Pulmonary artery endothelial cell (primary cell): ENCODE data around the gene VEGFB. TPM values are rescaled to one million over a fixed set of nuclear protein-coding genes. Genes with fewer than 3 reads are reported as not detected.
A peak's percentile ranks its signal among the peaks of the same experiment; 100 is the strongest.

Source experiments
- DNase-seq: peaks from one replicate; pipeline ENCODE4 v3.0.0-alpha.2; 2011; ENCODE audit warnings: low read depth, low spot score
- total RNA-seq: library from RNA; depleted of rRNA; stranded (reverse); fragments of >200 nt; gene quantifications from 2 replicates; pipeline ENCODE4 v1.2.3, GENCODE V29; 2014

The VEGFB gene, protein sequence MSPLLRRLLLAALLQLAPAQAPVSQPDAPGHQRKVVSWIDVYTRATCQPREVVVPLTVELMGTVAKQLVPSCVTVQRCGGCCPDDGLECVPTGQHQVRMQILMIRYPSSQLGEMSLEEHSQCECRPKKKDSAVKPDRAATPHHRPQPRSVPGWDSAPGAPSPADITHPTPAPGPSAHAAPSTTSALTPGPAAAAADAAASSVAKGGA
- 18.4 and 18.7 TPM in 2 replicates for total RNA-seq

DNA sequence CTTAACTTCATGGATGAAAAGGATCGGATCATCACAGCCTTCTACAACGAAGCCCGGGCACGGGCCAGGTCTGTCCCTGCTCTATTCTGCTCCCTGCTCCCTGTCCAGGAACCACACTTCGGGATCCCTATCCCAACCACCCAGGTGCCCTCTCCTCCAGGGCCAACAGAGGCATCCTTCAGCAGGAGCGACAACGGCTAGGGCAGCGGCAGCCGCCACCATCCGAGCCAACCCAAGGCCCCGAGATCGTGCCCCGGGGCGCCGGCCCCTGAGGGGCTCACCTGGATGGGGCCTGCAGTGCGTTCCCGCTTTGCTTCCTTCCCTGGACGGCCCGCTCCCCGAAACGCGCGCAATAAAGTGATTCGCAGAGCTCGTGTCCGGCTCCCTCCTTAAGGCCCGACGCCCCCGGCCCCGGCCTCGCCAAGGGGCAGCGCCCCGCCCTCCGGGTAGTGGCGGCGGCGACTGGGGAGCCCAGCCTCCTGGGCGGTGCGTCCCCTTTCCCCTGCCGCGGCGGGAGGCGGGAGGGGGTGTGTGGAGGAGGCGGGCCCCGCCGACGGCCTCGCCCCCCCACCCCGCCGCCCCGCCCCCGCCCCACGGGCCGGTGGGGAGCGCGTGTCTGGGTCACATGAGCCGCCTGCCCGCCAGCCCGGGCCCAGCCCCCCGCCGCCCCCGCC lies at the start of gene VEGFB:
VEGFB (plus strand) TSS at position 672 of the 674 bp plus-strand sequence. CDS start 250 bp downstream, outside the sequence.
- no peak for DNase-seq

DNA sequence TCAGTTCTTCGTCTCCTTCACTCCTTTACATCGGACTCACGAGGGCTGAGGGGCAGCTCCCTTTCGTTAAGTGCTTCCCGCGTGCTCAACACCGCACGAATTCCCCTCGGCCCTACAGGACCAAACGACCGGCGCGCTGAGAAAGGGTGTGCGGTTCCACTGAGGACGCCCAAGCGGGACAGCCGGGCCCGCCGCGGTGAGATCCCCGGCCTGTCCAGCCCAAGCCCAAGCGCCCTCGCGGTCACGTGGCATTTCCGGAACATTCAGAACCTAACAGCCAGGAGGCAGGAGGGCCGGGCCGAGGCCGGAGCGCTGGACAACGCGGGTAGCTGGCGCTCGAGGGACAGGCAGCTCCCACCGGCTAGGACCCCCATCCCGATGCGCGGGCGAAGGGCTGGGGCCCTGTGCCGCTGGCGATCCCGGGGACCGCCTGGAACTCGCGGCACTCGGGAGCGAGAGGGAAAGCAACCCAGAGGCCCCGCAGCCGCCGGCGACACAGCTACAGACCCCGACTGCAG lies 49.1 kb upstream of the VEGFB start:
- peak; percentile 64 for DNase-seq

DNA sequence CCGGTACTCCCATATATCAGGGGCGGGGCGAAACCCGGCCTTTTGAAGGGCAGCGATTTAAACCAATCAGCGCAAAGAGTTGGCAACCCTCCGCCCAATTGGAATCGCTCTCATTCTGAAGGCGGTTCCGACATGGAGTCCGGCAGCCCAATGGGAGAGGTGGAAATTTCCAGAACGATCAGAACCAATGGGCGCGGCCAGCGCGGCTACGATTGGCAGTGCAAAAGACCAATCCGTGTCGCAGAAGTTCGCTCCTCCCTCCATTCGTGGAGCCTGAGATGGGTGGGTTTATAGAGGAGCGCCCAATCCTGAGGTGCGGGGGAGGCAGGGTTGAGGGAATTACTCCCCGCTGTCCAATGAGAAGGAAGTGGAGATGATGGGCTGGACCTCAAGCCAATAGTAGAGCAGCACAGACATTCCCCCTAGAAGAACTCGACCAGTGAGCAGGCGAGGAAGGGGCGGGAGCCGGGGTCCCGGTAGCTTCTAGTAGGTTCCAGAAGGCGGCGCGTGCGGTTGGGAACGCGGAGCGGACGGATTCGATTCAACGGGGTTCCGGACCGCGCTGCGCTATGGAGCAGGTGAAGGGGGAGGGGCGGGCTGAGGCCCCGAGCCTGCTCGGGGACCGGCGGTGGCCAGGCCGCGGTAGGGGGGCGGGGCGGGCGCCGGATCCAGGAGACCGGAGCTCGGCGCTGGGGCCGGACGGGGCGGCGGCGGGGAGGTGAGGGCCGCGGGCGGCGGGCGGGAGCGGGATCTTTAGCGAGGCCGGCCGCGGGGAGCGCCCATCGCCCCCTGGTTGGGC lies 48.5 kb upstream of the VEGFB start, which contains the start of gene STIP1:
STIP1 (plus strand) TSS at position 479 of the 799 bp plus-strand sequence; CDS start at position 570, 91 bp downstream.
- peak; percentile 100 for DNase-seq

DNA sequence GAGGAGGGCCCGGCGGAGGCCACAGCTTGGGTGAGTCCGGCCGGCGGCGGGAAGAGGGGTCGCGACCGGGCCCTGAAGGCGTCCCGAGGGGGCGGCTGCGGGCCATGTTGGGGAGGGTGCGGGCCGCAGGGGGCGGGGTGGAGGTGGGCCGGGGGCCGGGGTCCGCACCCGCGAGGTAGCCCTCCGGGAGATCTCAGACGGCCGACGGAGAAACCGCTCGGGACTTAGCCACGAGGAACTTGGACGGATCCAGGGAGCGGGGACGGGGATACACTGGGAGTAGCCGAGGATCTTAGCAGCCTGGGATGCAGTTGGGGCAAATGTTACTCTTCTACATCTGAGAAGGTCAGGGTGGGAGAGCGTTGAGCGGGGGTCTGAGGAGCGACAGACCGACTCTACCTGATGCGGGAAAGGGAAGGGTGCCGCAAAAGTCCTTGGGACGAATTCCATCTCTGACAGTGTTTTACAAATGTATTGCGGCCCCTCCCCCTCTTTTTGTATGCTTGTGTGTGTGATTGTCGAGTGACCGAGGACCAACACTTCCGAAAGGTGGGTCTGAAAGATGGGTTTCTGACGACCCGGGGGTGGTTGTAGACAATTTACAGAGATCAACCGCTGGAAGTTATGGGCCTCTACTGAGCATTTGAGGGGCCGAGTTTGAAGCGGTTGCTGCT lies 47.8 kb upstream of the VEGFB start:
- DNase-seq: no peak

DNA sequence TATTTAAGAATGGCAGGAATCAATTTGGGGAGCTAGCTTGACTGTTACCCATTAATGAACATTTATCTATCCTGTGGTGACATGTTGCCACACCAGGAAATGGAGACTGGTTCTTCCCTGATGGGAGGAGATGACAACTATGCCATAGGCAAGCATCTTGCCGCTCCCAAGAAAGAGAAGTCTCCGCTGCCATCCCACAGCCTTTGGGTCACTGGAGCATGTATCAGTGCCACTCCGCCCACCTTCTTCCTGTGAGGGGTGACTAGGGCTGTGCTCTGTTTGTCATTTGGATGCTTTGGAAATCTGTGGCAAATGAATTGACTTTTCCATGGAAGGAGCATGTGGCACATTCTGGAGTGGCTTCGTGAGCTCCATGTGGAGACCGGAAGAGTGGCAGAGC lies 42.0 kb upstream of the VEGFB start:
- no peak for DNase-seq

DNA sequence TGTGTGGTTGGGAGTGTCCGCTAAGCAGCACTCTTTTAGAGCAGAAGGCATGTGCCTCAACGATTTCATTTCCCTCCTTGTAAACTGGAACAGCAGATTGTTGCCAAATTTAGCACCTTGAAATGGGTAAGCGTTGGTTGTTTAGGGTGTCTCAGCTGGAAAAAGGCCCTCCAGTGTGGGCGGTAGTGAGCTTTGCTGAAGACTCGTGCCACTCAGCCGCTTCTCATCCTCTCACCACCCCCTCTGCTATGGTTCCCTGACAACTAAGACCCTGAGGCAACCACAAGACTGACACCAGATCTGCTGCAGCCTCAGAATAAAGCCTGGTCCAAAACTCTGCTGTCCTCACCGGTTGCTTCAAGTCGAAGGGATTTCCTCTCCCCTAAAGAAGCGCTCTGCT lies 37.8 kb upstream of the VEGFB start:
- no peak for DNase-seq

DNA sequence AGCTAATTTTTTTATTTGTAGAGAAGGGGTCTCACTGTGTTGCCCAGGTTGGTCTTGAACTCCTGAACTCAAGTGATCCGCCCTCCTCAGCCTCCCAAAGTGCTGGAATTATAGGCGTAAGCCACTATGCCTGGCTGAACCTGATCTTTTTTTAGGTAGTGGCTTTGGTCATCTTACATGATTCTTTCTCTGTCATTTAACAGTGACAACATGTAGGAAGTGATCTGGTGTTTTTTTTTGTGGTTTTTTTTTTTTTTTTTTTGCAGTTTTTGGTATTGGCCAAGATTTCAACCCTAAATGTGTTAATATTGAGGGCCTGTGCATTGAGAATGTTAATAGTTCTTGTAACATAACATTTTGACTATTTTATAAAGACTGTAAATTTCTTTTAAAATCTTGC lies 35.9 kb upstream of the VEGFB start:
- no peak for DNase-seq

DNA sequence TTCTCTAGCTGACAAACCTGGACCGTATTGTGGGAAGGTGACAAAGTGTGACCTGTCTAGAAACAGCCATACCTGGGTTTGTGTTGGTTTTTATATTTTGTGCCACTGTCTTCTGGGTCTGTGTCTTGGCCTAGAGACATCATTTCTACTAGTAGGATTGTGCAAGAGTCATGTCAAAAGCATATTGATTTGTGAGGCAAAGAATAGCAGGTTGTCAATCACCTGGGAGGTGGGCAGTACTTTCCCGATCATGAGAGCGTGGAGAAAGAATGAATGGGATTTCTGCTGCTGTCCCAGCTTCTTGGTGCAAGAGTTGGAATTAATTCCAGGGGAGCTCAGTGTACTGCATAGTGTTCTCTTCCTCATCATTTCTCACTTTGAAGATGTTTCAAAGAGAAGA lies 32.8 kb upstream of the VEGFB start:
- no peak for DNase-seq

DNA sequence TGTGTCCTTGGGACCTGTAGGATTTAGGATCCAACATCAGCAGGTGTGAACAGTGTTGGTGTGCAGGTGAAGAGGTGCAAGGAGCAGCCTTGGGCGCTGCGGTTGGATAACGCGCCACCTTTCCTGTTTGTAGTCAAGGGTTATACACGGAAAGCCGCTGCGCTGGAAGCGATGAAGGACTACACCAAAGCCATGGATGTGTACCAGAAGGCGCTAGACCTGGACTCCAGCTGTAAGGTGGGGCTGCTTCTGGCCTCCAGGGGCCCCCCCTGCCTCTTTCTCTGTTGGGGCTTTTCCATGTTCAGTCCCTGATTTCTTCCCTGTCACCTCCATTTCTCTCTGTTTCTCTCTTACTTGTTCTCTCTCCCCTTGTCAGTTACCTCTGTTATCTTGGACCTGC lies 31.4 kb upstream of the VEGFB start:
- DNase-seq: no peak

DNA sequence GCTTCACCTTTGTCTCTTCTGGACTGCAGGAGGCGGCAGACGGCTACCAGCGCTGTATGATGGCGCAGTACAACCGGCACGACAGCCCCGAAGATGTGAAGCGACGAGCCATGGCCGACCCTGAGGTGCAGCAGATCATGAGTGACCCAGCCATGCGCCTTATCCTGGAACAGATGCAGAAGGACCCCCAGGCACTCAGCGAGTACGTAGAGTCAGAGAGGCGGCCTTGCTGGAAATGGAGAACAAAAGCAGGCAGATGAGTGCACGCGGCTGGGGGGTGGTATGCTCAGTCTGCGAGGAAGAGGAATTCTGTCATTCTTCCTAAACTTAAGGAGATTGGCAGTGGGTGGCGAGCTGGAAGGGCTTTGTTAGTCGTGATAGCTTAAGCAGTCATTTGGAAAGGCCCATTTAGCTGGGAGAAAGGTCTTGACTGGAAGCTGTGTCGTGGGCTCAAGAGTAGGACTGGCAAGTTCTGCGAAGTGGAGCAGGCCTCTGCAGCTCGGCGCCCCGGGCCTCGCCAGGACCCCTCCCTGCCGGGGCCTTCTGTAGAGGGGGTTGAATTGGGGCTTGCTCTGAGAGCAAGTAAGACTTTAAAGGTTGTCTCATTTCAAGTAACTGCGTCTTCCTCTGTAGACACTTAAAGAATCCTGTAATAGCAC lies 30.8 kb upstream of the VEGFB start:
- DNase-seq: no peak

DNA sequence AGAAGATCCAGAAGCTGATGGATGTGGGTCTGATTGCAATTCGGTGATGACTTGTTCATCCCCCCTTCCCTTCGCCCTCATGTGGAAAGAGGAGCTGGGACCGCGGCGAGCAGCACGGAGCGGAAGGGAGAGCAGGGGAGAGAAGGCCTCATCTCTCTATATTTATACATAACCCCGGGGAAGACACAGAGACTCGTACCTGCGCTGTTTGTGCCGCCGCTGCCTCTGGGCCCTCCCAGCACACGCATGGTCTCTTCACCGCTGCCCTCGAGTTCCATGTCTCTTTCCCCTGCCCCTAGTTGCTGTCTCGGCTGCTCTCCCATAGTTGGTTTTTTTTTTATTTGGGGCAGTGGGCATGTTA lies 30.3 kb upstream of the VEGFB start:
- no peak for DNase-seq

DNA sequence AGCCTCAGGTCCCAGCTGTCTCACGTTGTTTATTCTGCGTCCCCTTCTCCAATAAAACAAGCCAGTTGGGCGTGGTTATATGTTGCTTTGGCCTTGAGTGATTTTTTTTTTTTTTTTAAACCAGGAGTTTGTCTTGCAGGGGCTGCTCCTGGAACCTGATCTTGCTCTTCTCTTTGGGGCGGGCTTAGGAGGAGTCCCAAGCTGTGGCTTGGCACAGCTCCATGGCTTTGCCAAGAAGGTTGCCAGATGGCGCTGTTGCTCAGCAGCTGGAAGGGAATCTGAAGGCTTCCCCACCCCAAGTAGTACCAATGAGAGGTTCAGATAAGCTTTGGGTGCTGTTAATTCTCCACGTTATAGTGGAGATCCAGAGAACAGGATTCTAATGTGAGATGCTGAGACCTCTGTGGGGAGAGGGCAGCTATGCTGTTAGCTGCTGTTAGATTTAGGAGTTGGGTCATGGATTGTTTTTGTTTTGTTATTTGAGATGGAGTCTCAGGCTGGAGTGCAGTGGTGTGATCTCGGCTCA lies 29.9 kb upstream of the VEGFB start:
- peak; percentile 84 for DNase-seq

DNA sequence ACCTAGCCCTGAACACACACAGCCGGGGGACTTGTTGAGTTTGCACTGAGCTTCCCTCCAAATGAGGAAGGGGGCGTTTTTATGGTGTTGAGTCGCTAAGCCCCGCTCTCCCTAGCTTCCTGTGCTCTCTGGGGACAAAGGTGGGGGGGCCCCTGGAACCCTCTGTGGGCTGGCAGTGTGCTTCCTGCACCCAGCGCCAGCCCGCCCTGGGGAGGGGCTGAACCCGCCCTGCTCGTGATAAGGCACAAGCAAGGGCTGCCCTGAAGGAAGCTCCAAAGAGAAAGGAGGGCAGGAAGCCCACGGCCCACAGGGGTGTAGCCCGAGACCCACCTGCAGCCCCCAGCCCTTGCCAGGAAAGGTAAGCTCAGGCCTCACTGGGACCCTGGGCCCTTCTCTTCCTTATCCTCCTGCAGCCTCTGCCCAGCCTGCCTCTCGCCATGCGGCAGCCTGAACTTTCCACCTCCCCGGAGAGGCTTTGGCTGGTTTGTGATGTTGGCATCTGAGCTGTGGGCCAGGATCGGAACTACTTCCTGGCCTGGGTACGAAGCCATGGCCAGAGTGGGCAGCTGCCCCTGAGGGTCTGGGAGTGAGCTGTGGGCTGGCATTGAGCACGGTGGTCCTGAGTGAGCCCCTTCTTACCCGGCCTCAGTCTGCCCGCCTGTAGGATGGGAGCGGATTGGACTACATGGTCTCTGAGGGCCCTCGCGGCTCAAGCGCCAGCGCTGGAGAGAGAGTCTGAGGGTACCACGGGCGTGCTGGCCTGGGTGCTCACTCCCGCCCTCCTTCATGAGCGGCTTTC lies 27.7 kb upstream of the VEGFB start, which contains the start of gene FERMT3:
FERMT3 (plus strand) TSS at position 265 of the 799 bp plus-strand sequence. CDS start 644 bp downstream, outside the sequence.
- DNase-seq: no peak

DNA sequence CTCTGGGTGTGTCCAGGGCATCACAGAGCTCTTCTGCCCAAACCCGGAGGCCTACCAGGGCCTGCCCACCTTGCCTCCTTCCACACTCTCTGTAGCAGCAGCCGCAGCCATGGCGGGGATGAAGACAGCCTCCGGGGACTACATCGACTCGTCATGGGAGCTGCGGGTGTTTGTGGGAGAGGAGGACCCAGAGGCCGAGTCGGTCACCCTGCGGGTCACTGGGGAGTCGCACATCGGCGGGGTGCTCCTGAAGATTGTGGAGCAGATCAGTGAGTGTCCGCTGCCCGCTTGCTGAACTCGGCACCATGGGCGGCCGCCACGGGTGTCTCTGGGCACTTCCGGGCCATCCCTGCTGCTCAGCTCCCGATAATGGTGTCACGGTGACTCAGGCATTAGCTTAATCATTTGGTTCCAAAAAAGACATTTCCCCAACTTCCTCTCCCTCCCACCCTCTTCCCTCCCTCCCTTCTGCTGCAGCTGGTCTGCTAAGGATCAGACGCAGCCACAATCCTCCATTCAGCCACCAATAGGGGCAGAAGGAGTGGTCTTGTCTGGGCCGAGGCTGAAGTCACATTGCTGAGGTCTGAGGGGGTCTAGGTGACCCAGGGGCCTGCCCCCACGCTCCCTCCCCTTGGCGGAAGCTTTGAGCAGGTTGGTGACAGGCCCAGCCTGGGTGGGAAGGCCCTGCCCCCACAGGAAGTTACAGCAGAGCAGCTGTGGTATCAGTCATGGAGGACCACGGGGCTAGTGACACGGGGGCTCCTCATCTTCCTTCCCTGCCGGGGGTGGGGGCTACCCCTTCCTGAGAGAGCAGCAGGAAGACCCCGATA lies 26.9 kb upstream of the VEGFB start:
- DNase-seq: no peak

DNA sequence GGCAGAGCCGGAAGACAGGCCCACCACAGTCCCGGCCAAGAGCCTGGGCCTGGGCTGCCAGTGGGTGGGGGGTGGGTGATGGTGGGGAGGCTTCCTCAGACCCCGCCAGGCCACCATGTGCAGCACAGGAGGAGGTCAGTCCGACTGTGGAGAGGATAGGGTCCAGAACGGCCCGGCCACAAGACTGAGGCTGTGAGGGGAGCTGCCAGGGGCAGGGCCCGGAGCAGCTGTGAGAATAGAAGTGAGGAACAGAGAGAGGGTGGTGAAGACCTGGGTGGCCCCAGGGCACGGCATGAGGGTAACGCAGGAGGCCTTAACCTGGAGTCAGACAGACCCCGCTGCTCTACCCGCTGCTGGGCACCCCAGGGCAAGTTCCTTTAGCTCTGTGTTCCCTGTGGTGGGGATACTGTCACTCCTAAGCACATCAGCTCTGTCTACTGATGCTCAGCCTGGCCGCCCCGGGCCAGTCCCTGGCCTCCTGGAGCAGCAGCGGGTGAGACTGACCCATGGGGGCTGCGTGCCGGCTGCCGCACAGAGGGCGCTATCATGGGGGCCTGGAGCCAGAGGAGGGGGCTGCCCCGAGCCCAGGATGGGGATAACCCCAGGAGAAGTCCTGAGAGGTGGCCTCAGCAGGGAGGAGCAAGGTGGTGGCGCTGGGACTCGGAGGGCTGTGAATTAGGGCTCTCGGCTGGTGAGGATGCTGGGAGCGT lies 26.1 kb upstream of the VEGFB start:
- no peak for DNase-seq

DNA sequence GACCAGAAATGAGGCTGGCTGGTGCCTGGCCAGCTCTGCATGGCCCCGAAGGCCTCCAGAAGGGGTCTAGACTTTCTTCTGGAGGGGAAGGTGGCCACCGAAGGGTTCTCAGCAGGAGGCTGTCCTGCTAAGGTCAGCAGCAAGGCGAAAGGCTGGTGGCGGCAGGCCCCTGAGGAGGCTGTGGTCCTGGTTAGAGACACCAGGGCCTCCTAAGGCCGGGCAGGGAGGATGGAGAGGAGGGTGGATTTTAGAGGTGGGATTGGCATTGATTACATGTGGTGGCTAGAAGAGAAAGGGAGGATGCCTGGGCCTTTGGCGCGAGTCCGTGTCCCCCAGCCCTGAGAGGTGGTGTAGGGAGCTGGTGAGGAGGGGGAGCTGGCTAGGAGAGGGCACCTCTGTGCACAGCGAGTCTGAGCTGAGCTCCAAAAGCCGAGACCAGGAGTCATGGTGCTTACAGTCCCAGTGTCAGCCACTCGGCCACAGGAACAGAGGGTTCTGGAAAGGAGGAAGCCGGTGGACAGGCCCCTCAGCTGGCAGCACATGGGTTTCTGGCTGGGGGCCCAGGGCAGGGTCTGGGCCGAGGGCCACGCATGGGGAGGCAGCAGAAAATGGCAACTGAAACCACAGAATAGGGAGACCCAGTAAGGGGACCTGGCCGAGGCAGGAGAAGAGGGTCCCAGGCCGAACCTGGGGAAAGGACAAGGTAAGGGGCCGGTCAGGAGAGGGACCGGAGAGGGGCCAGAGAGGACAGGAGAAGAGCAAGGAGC lies 25.4 kb upstream of the VEGFB start:
- DNase-seq: no peak

DNA sequence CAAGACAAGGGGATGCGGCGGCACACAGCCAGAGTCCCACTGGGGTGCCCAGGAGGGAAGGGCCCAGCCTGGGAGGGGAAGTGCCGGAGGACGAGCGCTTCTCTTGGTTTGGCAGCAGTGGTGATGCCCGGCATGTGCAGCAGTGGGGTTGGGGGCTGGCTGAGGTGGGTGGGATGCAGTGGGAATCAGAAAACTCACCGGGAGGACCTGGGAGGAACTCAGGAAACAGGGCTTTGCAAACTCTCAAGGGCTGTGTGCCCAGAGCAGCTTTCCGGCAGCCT lies 24.9 kb upstream of the VEGFB start:
- no peak for DNase-seq
